ENCODE measurements around the gene TAS1R2. TPM values are rescaled to one million over a fixed set of nuclear protein-coding genes. Genes with fewer than 3 reads are reported as not detected.
"Not testable (repeated sequence)": the region's sequence is repeated elsewhere in the genome, so short reads cannot be mapped to it uniquely, and the experiment has no call there.

TAS1R2 gene
- total RNA-seq, 1 donor from 2014 or later = not detected

DNA sequence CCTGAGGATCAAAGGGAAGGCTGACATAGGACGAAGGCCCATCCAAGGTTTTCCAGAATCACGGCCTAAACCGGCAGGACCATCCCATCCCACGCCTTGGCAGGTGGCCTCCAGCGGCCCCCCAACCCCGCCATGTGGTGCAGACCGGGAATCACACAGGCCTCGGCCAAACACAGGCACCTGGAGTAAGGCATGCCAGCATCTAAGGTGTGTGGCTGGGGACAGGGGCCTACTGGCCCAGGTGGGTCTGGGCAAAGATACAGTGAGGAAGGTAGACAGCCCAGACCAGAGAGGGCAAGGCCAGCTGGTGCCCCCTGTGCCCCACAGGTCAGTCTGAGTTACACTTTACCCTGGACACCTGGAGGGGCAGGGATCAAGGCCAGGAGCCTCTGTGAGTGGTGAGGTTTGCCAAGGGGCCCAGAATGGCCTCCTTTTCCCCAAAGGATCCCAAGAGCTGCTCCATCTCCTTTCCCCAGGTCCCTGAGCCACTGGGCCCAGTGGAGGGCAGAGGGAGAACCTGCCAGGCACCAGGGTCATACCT, 12.7 kb upstream of the TAS1R2 start:
- H2AFZ ChIP-seq (ENCODE audit: low read depth, low read length) = no peak overlapping the region
- no peak for DNase-seq (ENCODE audit: low read depth)
- H3K4me1 ChIP-seq (ENCODE audit: insufficient read depth, low read length) = no peaks in the 10 kb centered on the region
- TF ChIP-seq, protein P1, sequence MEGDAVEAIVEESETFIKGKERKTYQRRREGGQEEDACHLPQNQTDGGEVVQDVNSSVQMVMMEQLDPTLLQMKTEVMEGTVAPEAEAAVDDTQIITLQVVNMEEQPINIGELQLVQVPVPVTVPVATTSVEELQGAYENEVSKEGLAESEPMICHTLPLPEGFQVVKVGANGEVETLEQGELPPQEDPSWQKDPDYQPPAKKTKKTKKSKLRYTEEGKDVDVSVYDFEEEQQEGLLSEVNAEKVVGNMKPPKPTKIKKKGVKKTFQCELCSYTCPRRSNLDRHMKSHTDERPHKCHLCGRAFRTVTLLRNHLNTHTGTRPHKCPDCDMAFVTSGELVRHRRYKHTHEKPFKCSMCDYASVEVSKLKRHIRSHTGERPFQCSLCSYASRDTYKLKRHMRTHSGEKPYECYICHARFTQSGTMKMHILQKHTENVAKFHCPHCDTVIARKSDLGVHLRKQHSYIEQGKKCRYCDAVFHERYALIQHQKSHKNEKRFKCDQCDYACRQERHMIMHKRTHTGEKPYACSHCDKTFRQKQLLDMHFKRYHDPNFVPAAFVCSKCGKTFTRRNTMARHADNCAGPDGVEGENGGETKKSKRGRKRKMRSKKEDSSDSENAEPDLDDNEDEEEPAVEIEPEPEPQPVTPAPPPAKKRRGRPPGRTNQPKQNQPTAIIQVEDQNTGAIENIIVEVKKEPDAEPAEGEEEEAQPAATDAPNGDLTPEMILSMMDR (IDR thresholded peaks at IDR 0.05; ENCODE audit: insufficient read depth, low read depth, low read length) = no peak
- TF ChIP-seq EZH2 (IDR thresholded peaks at IDR 0.05; ENCODE audit: insufficient read depth, low read length) = no peak
- Mint-ChIP-seq H3K27ac (ENCODE audit: unreplicated experiment) (no peak overlapping the region), H3K36me3 (ENCODE audit: low read depth, unreplicated experiment) (peaks cover 5% of the 10 kb centered on the region), H3K27me3 (ENCODE audit: low read depth, unreplicated experiment) (peaks cover 9% of the 10 kb centered on the region), H3K9me3 (ENCODE audit: unreplicated experiment) (no peaks in the 10 kb centered on the region), H3K4me1 (ENCODE audit: low read depth, unreplicated experiment) (no peaks in the 10 kb centered on the region), H3K4me3 (ENCODE audit: unreplicated experiment) (no peak overlapping the region)
- H3K27ac ChIP-seq (ENCODE audit: low read depth, low read length) = no peak overlapping the region
- H3K4me3 ChIP-seq (ENCODE audit: insufficient read depth, low read depth, low read length) = no peak overlapping the region
- no peaks in the 10 kb centered on the region for H3K36me3 ChIP-seq (ENCODE audit: insufficient read depth, low read length)
- no peaks in the 10 kb centered on the region for H3K79me2 ChIP-seq (ENCODE audit: insufficient read depth, low read length)
- H3K9ac ChIP-seq (ENCODE audit: low read length) = no peak overlapping the region
- H3K4me2 ChIP-seq (ENCODE audit: low read length) = no peak overlapping the region
- H3K9me3 ChIP-seq (ENCODE audit: insufficient read depth, low read depth, low read length) = no peaks in the 10 kb centered on the region
- peaks cover under 1% of the 10 kb centered on the region for H3K27me3 ChIP-seq (ENCODE audit: insufficient read depth, low read length)
- H4K20me1 ChIP-seq (ENCODE audit: insufficient read depth, low read length) = peaks cover 3% of the 10 kb centered on the region
- no peak for FAIRE-seq

DNA sequence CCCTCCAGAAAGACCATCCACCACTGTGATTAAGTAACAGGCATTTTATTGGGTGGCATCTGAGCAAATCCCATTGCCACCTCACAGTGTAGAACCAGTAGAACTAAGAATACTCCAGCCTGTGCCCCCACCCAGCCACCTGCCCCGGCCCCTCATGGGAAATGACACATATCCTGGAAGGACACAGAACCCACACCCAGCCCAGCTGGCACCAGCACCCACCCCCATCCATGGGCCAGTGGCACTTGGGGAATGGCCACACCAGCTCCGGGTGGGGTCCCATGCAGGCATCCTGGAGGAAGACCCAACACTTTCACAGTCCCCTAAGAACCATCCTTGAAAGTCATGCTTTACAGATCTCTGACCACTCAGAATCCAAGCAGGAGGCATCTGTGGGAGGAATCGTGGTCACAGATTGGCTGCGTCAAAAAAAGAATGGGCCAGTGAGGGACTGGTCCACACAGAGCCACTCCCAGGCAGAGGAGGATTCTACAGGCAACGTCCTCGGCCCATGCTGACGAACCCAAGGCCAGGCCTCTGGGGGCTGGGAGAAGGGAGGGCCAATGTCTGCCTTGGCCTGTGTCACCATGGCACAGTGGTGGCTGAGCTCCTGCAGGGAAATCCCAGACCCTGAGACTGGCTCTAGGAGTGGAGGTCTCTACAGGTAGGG, 12.1 kb upstream of the TAS1R2 start:
- Histone ChIP-seq H3K4me3 (ENCODE audit: insufficient read depth, low read depth, low read length) (no peak overlapping the region), H3K36me3 (ENCODE audit: insufficient read depth, low read length) (no peaks in the 10 kb centered on the region), H4K20me1 (ENCODE audit: insufficient read depth, low read length) (peaks cover 3% of the 10 kb centered on the region), H3K4me1 (ENCODE audit: insufficient read depth, low read length) (no peaks in the 10 kb centered on the region), H2AFZ (ENCODE audit: low read depth, low read length) (no peak overlapping the region), H3K9ac (ENCODE audit: low read length) (no peak overlapping the region), H3K27ac (ENCODE audit: low read depth, low read length) (no peak overlapping the region), H3K79me2 (ENCODE audit: insufficient read depth, low read length) (no peaks in the 10 kb centered on the region), H3K9me3 (ENCODE audit: insufficient read depth, low read depth, low read length) (no peaks in the 10 kb centered on the region), H3K4me2 (ENCODE audit: low read length) (no peak overlapping the region), H3K27me3 (ENCODE audit: insufficient read depth, low read length) (peaks cover 6% of the 10 kb centered on the region)
- Mint-ChIP-seq H3K27me3 (ENCODE audit: low read depth, unreplicated experiment) (peaks cover 15% of the 10 kb centered on the region), H3K9me3 (ENCODE audit: unreplicated experiment) (no peaks in the 10 kb centered on the region), H3K4me3 (ENCODE audit: unreplicated experiment) (no peak overlapping the region), H3K36me3 (ENCODE audit: low read depth, unreplicated experiment) (peaks cover 5% of the 10 kb centered on the region), H3K27ac (ENCODE audit: unreplicated experiment) (no peak overlapping the region), H3K4me1 (ENCODE audit: low read depth, unreplicated experiment) (no peaks in the 10 kb centered on the region)
- TF ChIP-seq, protein P1 (IDR thresholded peaks at IDR 0.05; ENCODE audit: insufficient read depth, low read depth, low read length) = no peak
- TF ChIP-seq EZH2 (IDR thresholded peaks at IDR 0.05; ENCODE audit: insufficient read depth, low read length) = no peak
- DNase-seq (ENCODE audit: low read depth) (no peak), FAIRE-seq (no peak)

DNA sequence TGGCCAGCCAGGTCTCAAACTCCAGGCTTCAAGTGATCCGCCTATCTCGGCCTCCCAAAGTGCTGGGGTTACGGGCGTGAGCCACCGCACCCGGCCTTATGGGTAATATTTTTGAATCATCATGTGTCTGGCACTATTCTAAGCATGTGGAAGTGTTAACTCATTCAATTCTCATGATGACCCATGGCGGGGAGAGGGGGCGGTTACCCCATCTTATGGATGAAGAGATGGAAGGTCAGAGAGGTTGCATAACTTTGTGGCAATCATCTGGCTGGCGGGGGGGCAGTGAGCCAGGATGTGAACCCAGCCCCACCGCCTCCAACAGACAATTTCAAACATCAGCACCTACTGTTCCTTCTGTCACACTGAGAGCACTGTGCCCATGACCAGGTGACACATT, 11.5 kb upstream of the TAS1R2 start:
- H3K4me3 Mint-ChIP-seq (ENCODE audit: unreplicated experiment) = no peak overlapping the region
- Histone ChIP-seq H3K4me1 (ENCODE audit: insufficient read depth, low read length) (no peaks in the 10 kb centered on the region), H3K36me3 (ENCODE audit: insufficient read depth, low read length) (no peaks in the 10 kb centered on the region), H2AFZ (ENCODE audit: low read depth, low read length) (no peak overlapping the region), H3K4me3 (ENCODE audit: insufficient read depth, low read depth, low read length) (no peak overlapping the region), H3K9ac (ENCODE audit: low read length) (no peak overlapping the region), H4K20me1 (ENCODE audit: insufficient read depth, low read length) (peaks cover 3% of the 10 kb centered on the region), H3K27ac (ENCODE audit: low read depth, low read length) (no peak overlapping the region), H3K4me2 (ENCODE audit: low read length) (no peak overlapping the region), H3K9me3 (ENCODE audit: insufficient read depth, low read depth, low read length) (no peaks in the 10 kb centered on the region), H3K79me2 (ENCODE audit: insufficient read depth, low read length) (no peaks in the 10 kb centered on the region), H3K27me3 (ENCODE audit: insufficient read depth, low read length) (peaks cover 6% of the 10 kb centered on the region)
- H3K27ac Mint-ChIP-seq (ENCODE audit: unreplicated experiment) = no peak overlapping the region
- no peaks in the 10 kb centered on the region for H3K9me3 Mint-ChIP-seq (ENCODE audit: unreplicated experiment)
- FAIRE-seq (no peak), DNase-seq (ENCODE audit: low read depth) (no peak)
- peaks cover 5% of the 10 kb centered on the region for H3K36me3 Mint-ChIP-seq (ENCODE audit: low read depth, unreplicated experiment)
- H3K4me1 Mint-ChIP-seq (ENCODE audit: low read depth, unreplicated experiment) = no peaks in the 10 kb centered on the region
- H3K27me3 Mint-ChIP-seq (ENCODE audit: low read depth, unreplicated experiment) = peaks cover 21% of the 10 kb centered on the region
- TF ChIP-seq, protein P1 (IDR thresholded peaks at IDR 0.05; ENCODE audit: insufficient read depth, low read depth, low read length) = no peak
- no peak for TF ChIP-seq EZH2 (IDR thresholded peaks at IDR 0.05; ENCODE audit: insufficient read depth, low read length)

DNA sequence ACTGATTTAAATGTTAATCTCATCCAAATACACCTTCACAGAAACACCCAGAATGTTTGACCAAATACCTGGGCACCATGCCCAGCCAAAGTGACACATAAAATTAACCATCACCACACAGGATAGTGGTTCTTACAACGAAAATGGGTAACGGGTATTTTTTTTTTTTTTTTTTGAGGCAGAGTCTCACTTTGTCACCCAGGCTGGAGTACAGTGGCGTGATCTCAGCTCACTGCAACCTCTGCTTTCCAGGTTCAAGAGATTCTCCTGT, 11.1 kb upstream of the TAS1R2 start:
- H3K27ac ChIP-seq (ENCODE audit: low read depth, low read length); H3K4me3 ChIP-seq (ENCODE audit: insufficient read depth, low read depth, low read length); H3K4me1 Mint-ChIP-seq (ENCODE audit: low read depth, unreplicated experiment); H3K9me3 Mint-ChIP-seq (ENCODE audit: unreplicated experiment); FAIRE-seq; H3K27ac Mint-ChIP-seq (ENCODE audit: unreplicated experiment); H3K36me3 ChIP-seq (ENCODE audit: insufficient read depth, low read length); H3K4me3 Mint-ChIP-seq (ENCODE audit: unreplicated experiment); H3K27me3 ChIP-seq (ENCODE audit: insufficient read depth, low read length); H3K4me1 ChIP-seq (ENCODE audit: insufficient read depth, low read length); H3K36me3 Mint-ChIP-seq (ENCODE audit: low read depth, unreplicated experiment); H3K9ac ChIP-seq (ENCODE audit: low read length); H3K9me3 ChIP-seq (ENCODE audit: insufficient read depth, low read depth, low read length); H2AFZ ChIP-seq (ENCODE audit: low read depth, low read length); H3K79me2 ChIP-seq (ENCODE audit: insufficient read depth, low read length); DNase-seq (ENCODE audit: low read depth); H3K4me2 ChIP-seq (ENCODE audit: low read length); H4K20me1 ChIP-seq (ENCODE audit: insufficient read depth, low read length): not testable (repeated sequence)
- peaks cover 25% of the 10 kb centered on the region for H3K27me3 Mint-ChIP-seq (ENCODE audit: low read depth, unreplicated experiment)
